HepG2 (cell line): ENCODE data around the gene AFAP1L2.

ENCODE experiments used
- CTCF ChIP-seq: sonication (generic); formaldehyde crosslinking; IDR thresholded peaks from 2 replicates; pipeline ENCODE4 v1.5.0; 2020; ENCODE audit warnings: mild to moderate bottlenecking, missing genetic modification reagents, moderate library complexity
- REST ChIP-seq, 2 experiments: IDR thresholded peaks; 2 replicates each; pipeline ENCODE4 v1.6.1; 2011 to 2012; ENCODE audit warnings: low read length in 2 of 2, borderline replicate concordance in 1 of 2, low read depth in 1 of 2, mild to moderate bottlenecking in 1 of 2, moderate library complexity in 1 of 2
- SP1 ChIP-seq, 2 experiments: fragments of 450-650 bp in 1 of 2; sonication (generic) in 1 of 2; formaldehyde crosslinking in 1 of 2; IDR thresholded peaks; 2 replicates each; pipeline versions ENCODE4 v1.4.0 to v1.6.1; 2016 to 2020; ENCODE audit warnings: missing genetic modification reagents in 1 of 2
- YEATS4 ChIP-seq: sonication (generic); formaldehyde crosslinking; IDR thresholded peaks from 2 replicates; pipeline ENCODE4 v1.4.0; 2020; ENCODE audit warnings: missing genetic modification reagents, borderline replicate concordance
- ZFY ChIP-seq: sonication (generic); formaldehyde crosslinking; IDR thresholded peaks from 2 replicates; pipeline ENCODE4 v1.4.0; 2020; ENCODE audit warnings: missing genetic modification reagents
- ZNF274 ChIP-seq: sonication (generic); formaldehyde crosslinking; IDR thresholded peaks from 2 replicates; pipeline ENCODE4 v1.5.1; 2020; ENCODE audit warnings: mild to moderate bottlenecking, missing genetic modification reagents

GRCh38 chr10:114337510-114338462, 66.5 kb downstream of the AFAP1L2 start:
- TF ChIP-seq SP1 (IDR thresholded peaks at IDR 0.05) (no peak), SP1 (CRISPR knock-in tag; IDR thresholded peaks at IDR 0.05) (no peak), CTCF (no peak), YEATS4 (no peak), REST (IDR thresholded peaks at IDR 0.05; ENCODE audit: borderline replicate concordance in 1 of 2, low read depth in 1 of 2, low read length in 2 of 2) (no peak), ZNF274 (CRISPR knock-in tag) (no peak), ZFY (no peak)
